ENCODE results near the gene C5orf63. TPM values are rescaled to one million over a fixed set of nuclear protein-coding genes. Genes with fewer than 3 reads are reported as not detected.

C5orf63 gene
- total and polyA plus RNA-seq, 9 of the 15 experiments (the other 6 are each of a cell fraction or from before 2014, with no cell fraction given), result 1.8 to 24.6 (median 6.2) TPM

DNA sequence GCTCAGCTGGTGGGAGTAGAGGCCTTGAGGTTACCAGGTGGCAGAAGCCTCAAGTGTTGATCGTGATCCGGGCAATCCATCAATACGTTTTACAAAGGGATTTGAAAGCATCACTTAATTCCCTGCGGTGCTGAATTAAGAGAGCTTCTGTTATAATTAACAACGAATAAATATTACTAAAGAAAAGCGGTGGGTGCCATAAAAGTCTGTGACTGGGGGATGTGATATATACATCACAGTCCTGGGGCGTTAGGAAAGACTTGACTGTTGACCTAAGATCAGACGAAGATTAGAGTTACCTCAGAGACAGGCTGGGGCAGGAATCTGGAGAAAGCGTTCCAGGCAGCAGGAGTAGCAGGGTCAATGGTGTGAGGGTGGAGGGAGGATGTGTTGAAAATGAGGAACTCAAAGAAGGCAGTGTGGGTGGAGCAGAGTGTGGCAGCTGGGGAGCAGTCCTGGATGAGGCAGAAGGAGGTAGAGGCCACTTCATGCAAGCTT, 6.7 kb upstream of the C5orf63 start (continued):
- peak in 1 of 2 experiments; percentile 4; a peak in 1 of 4 replicates for TF ChIP-seq RAD21 (CRISPR knock-in tag; conservative IDR thresholded peaks at IDR 0.05 in 1 of 2, IDR thresholded peaks at IDR 0.05 in 1 of 2)

DNA sequence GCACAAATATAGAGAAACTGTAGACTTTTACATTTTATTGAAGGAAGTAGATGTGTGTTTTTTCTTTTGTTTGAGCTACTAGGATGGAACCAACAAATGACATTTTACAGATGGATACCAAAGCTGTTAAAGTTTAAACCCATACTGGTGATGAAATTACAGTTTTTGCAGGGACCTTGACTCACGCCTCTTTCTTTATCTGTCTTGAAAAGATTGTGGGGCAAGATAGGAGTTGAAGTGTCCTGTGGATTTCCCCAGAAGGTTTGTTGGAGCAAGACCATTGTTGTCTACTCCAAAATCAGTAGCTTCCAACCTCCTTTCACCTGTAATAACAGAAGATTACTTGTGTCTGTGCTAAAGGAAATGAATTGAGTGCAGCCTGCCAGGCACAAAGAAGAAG, 4.1 kb upstream of the C5orf63 start:
- POLR2A ChIA-PET, result no interaction called here
- no peak for ATAC-seq
- peak; percentile 70 for FAIRE-seq
- in situ Hi-C loops (cut with MboI) (no loop called here), intact Hi-C loops (cut with micrococcal nuclease) (no loop called here)
- CTCF ChIA-PET (ENCODE audit: low intra/inter-chr PET ratio), result no interaction called here
- Histone ChIP-seq H4K20me1 (replicated peaks; ENCODE audit: control insufficient read depth, insufficient read depth, low read length) (no peaks in the 10 kb centered on the region), H2AFZ (ENCODE audit: low read depth, low read length) (no peak overlapping the region), H3K9ac (ENCODE audit: insufficient read depth in 1 of 2, low read depth in 2 of 2, low read length in 2 of 2) (no peak overlapping the region), H3K9me3 (replicated peaks; ENCODE audit: control insufficient read depth, insufficient read depth, low read depth, low read length) (no peaks in the 10 kb centered on the region), H3K27ac (ENCODE audit: extremely low read depth, low read depth, low read length) (no peak overlapping the region), H3K4me3 (no peak overlapping the region), H3K36me3 (ENCODE audit: control insufficient read depth, insufficient read depth, low read length) (no peaks in the 10 kb centered on the region), H3K79me2 (ENCODE audit: control insufficient read depth, insufficient read depth, low read length) (no peaks in the 10 kb centered on the region; the same call in 2 of the 3 replicates), H3K4me1 (replicated peaks in 1 of 2; ENCODE audit: control insufficient read depth in 2 of 2, insufficient read depth in 2 of 2, low read length in 2 of 2) (peaks cover 7 to 9% of the 10 kb centered on the region in 2 experiments; a peak in 4 of 5 replicates), H3K9me1 (ENCODE audit: control insufficient read depth, insufficient read depth, low read length) (no peaks in the 10 kb centered on the region), H3K4me2 (ENCODE audit: insufficient read depth, low read length) (no peak overlapping the region), H3K27me3 (ENCODE audit: control insufficient read depth in 2 of 2, insufficient read depth in 2 of 2, low read length in 2 of 2) (no peaks in the 10 kb centered on the region)
- BruUV-seq (replicated peaks), result no TSS peak
- no peak for DNase-seq (ENCODE audit: extremely low read depth in 1 of 4, low spot score in 3 of 4)
- 0% methylated on average over 1 of the region's 1 CpG for WGBS (ENCODE audit: insufficient coverage, low coverage, missing lambda C conversion rate)
- TF ChIP-seq TCF7L2 (IDR thresholded peaks at IDR 0.05; ENCODE audit: low read depth, low read length) (no peak), XRCC4 (IDR thresholded peaks at IDR 0.05; ENCODE audit: extremely low read depth, insufficient read depth, insufficient read length) (no peak), PYGO2 (tag; IDR thresholded peaks at IDR 0.05) (no peak), RBM17 (IDR thresholded peaks at IDR 0.05; ENCODE audit: borderline replicate concordance, low read depth, low read length) (no peak), PPARD (CRISPR knock-in tag; IDR thresholded peaks at IDR 0.05) (no peak), POLR2AphosphoS5 (IDR thresholded peaks at IDR 0.05; ENCODE audit: control insufficient read depth, insufficient read depth, low read depth, low read length) (no peak), PTTG1 (tag; IDR thresholded peaks at IDR 0.05; ENCODE audit: low read depth) (no peak)
- TF ChIP-seq, protein P1, sequence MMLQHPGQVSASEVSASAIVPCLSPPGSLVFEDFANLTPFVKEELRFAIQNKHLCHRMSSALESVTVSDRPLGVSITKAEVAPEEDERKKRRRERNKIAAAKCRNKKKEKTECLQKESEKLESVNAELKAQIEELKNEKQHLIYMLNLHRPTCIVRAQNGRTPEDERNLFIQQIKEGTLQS (IDR thresholded peaks at IDR 0.05), result peak; percentile 51; the same call in 1 of the 2 replicates
- TF ChIP-seq, protein P1 (CRISPR knock-in tag; conservative IDR thresholded peaks at IDR 0.05), result no peak
- TF ChIP-seq, protein P2, sequence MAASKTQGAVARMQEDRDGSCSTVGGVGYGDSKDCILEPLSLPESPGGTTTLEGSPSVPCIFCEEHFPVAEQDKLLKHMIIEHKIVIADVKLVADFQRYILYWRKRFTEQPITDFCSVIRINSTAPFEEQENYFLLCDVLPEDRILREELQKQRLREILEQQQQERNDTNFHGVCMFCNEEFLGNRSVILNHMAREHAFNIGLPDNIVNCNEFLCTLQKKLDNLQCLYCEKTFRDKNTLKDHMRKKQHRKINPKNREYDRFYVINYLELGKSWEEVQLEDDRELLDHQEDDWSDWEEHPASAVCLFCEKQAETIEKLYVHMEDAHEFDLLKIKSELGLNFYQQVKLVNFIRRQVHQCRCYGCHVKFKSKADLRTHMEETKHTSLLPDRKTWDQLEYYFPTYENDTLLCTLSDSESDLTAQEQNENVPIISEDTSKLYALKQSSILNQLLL (CRISPR knock-in tag; IDR thresholded peaks at IDR 0.05; ENCODE audit: borderline replicate concordance), result no peak
- TF ChIP-seq, protein P3, sequence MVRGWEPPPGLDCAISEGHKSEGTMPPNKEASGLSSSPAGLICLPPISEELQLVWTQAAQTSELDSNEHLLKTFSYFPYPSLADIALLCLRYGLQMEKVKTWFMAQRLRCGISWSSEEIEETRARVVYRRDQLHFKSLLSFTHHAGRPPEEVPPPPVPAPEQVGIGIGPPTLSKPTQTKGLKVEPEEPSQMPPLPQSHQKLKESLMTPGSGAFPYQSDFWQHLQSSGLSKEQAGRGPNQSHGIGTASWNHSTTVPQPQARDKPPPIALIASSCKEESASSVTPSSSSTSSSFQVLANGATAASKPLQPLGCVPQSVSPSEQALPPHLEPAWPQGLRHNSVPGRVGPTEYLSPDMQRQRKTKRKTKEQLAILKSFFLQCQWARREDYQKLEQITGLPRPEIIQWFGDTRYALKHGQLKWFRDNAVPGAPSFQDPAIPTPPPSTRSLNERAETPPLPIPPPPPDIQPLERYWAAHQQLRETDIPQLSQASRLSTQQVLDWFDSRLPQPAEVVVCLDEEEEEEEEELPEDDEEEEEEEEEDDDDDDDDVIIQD (CRISPR knock-in tag; IDR thresholded peaks at IDR 0.05), result no peak
- TF ChIP-seq, protein P4, sequence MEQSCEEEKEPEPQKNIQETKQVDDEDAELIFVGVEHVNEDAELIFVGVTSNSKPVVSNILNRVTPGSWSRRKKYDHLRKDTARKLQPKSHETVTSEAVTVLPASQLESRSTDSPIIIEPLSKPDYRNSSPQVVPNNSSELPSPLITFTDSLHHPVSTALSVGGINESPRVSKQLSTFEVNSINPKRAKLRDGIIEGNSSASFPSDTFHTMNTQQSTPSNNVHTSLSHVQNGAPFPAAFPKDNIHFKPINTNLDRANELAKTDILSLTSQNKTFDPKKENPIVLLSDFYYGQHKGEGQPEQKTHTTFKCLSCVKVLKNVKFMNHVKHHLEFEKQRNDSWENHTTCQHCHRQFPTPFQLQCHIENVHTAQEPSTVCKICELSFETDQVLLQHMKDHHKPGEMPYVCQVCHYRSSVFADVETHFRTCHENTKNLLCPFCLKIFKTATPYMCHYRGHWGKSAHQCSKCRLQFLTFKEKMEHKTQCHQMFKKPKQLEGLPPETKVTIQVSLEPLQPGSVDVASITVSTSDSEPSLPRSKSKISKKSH (CRISPR knock-in tag; IDR thresholded peaks at IDR 0.05), result no peak
- TF ChIP-seq, protein P5, sequence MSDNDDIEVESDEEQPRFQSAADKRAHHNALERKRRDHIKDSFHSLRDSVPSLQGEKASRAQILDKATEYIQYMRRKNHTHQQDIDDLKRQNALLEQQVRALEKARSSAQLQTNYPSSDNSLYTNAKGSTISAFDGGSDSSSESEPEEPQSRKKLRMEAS (CRISPR knock-in tag; IDR thresholded peaks at IDR 0.05), result no peak
